Neural cell (in vitro differentiated cells): ENCODE data around the gene WDR81. TPM values are rescaled to one million over a fixed set of nuclear protein-coding genes. Genes with fewer than 3 reads are reported as not detected.

Experiments
- polyA plus RNA-seq: library from polyadenylated mRNA; depleted of rRNA; stranded (reverse); fragments of >200 nt; gene quantifications from 2 replicates; pipeline ENCODE4 v1.2.3, GENCODE V29; 2014

WDR81 gene
- polyA plus RNA-seq, 1 donor from 2014 or later = 5.4 TPM

Other genes starting within 250 kb of the WDR81 start
- 5.7 and 5.8 TPM in 2 replicates for gene MYO1C, start 232.0 kb upstream of the WDR81 start, polyA plus RNA-seq
- gene INPP5K, start 208.1 kb upstream of the WDR81 start, polyA plus RNA-seq = 35.8 and 37.6 TPM in 2 replicates
- gene PITPNA, start 161.9 kb upstream of the WDR81 start, polyA plus RNA-seq = 29.0 and 32.7 TPM in 2 replicates
- gene SLC43A2, start 95.9 kb upstream of the WDR81 start, polyA plus RNA-seq = 60.1 and 69.0 TPM in 2 replicates
- 3.0 and 5.4 TPM in 2 replicates for gene SCARF1, start 79.0 kb upstream of the WDR81 start, polyA plus RNA-seq
- gene RILP, start 74.8 kb upstream of the WDR81 start, polyA plus RNA-seq = 7.5 and 14.9 TPM in 2 replicates
- gene PRPF8, start 39.8 kb upstream of the WDR81 start, polyA plus RNA-seq = 43.9 and 56.9 TPM in 2 replicates
- 0.08 and 0.14 TPM in 2 replicates for gene TLCD2, start 14.3 kb upstream of the WDR81 start, polyA plus RNA-seq
- gene SERPINF2, start 18.2 kb downstream of the WDR81 start, polyA plus RNA-seq = 1.6 TPM in 1 of 2 replicates, not detected in the other
- 0.50 and 6.1 TPM in 2 replicates for gene SERPINF1, start 37.4 kb downstream of the WDR81 start, polyA plus RNA-seq
- 6.8 and 12.9 TPM in 2 replicates for gene SMYD4, start 105.2 kb downstream of the WDR81 start, polyA plus RNA-seq
- 8.4 and 8.9 TPM in 2 replicates for gene RPA1, start 105.3 kb downstream of the WDR81 start, polyA plus RNA-seq